ENCODE results near the gene ZNF480.

Gene ZNF480

DNA sequence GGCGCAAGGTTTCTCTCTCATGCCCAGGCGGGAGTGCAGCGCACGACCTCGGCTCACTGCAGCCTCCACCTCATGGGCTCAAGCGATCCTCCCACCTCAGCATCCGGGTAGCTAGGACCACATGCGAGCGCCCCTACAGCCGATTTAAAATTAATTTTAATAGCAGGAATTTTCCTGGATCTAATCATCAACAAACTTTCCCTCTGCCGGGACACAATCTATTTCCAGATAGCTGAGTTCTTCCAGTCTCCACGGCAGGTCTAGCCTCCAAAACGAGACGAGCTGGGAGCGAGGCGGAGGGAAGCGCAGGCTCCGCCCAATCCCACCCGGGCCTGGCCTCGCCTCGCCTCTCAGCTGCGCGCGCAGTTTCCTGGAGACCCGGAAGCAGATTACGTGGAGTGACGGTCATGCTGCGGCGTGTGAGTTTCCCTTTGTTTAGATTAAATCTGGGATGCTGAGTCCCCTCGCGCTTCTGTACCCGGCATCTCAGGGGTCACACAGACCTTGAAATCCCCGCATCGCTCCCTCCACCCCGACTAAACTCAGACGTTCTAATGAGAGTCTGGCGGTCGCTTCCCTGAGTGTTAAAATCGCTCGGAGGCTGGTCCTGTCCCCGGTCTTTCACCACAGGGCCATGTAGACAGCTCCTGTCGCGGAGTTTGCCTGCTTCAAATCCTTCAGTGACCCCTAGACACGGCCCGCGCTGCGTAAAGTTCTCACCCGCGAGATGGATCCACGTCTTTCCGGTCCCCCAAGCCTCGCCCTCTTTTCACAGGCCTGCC lies 72.8 kb downstream of the ZNF480 start, which contains the start of gene ZNF880:
TSS of gene ZNF880 (plus strand) at position 365 of the 782 bp plus-strand sequence. CDS start at position 408, 43 bp downstream.
- no peaks in the 10 kb centered on the region; the same call in 1 of the 2 replicates for H3K9me3 ChIP-seq
- in situ Hi-C loops (cut with MboI; ENCODE audit: low sequenced_read_pairs): no loop called here
- no peaks in the 10 kb centered on the region for H3K4me1 ChIP-seq
- no peak within 1 kb of the TSS for H3K4me3 ChIP-seq
- no peak for DNase-seq (ENCODE audit: low spot score in 2 of 2)
- H3K36me3 ChIP-seq (replicated peaks): no peaks in the 10 kb centered on the region
- no peaks in the 10 kb centered on the region for H3K27me3 ChIP-seq (ENCODE audit: low read depth)

GRCh38 chr19:52370341-52370710 lies 73.4 kb downstream of the ZNF480 start:
- no peaks in the 10 kb centered on the region for H3K27me3 ChIP-seq (ENCODE audit: low read depth)
- no peak overlapping the region for H3K4me3 ChIP-seq
- DNase-seq (ENCODE audit: low spot score in 2 of 2): no peak
- H3K36me3 ChIP-seq (replicated peaks): no peaks in the 10 kb centered on the region
- H3K4me1 ChIP-seq: no peaks in the 10 kb centered on the region
- H3K9me3 ChIP-seq: no peaks in the 10 kb centered on the region; the same call in 1 of the 2 replicates
- in situ Hi-C loops (cut with MboI; ENCODE audit: low sequenced_read_pairs): no loop called here

Measured in HAP-1 (cell line).